CD4-positive, alpha-beta memory T cell (primary cell): Measurements from ENCODE around the gene MYO3A. TPM values are rescaled to one million over a fixed set of nuclear protein-coding genes. Genes with fewer than 3 reads are reported as not detected.
A peak's percentile ranks its signal among the peaks of the same experiment; 100 is the strongest.

Source experiments
- CTCF ChIA-PET: fragments of 350-600 bp; sonication (Branson Sonifier 250); formaldehyde crosslinking; loops from one replicate; lab custom pipeline; 2021; ENCODE audit warnings: inconsistent platforms; ENCODE audit not compliant: partially characterized antibody; lab: Charles Lee
- POLR2A ChIA-PET: fragments of 350-600 bp; sonication (Branson Sonifier 250); formaldehyde crosslinking; loops from one replicate; lab custom pipeline; 2021; ENCODE audit not compliant: partially characterized antibody; lab: Charles Lee
- DNase-seq, 5 donors: peaks; one replicate each; pipeline versions ENCODE4 v3.0.0 to v3.0.0-alpha.2; 2020 to 2022; ENCODE audit warnings: mixed read lengths in 1 of 5
- H3K27ac ChIP-seq: one replicate; pipeline ENCODE4 v1.7.0; 2013; ENCODE audit warnings: low read depth, low read length
- H3K27me3 ChIP-seq: 2 replicates; pipeline ENCODE4 v1.7.0; 2013; ENCODE audit warnings: mild to moderate bottlenecking, low read length, moderate library complexity; ENCODE audit not compliant: insufficient read depth
- H3K36me3 ChIP-seq: 2 replicates; pipeline ENCODE4 v1.7.0; 2013; ENCODE audit warnings: mild to moderate bottlenecking, low read length, moderate library complexity; ENCODE audit not compliant: insufficient read depth
- H3K4me1 ChIP-seq: 2 replicates; pipeline ENCODE4 v1.7.0; 2013; ENCODE audit warnings: mild to moderate bottlenecking, low read length, moderate library complexity; ENCODE audit not compliant: insufficient read depth
- H3K4me3 ChIP-seq, 2 donors: one replicate each; pipeline ENCODE4 v1.7.0; 2013; ENCODE audit warnings: low read length in 2 of 2, mild to moderate bottlenecking in 1 of 2
- H3K9me3 ChIP-seq, 2 donors: one replicate each; pipeline ENCODE4 v1.7.0; 2013; ENCODE audit warnings: low read length in 2 of 2, control low read depth in 1 of 2; ENCODE audit not compliant: control insufficient read depth in 1 of 2
- H3K27ac Mint-ChIP-seq, 7 donors: one replicate each; pipeline ENCODE4 v1.8.0; 2020 to 2021; ENCODE audit warnings: mixed read lengths in 7 of 7, mild to moderate bottlenecking in 6 of 7, inconsistent platforms in 3 of 7, moderate library complexity in 3 of 7
- H3K27me3 Mint-ChIP-seq, 2 donors: one replicate each; pipeline ENCODE4 v1.8.0; 2020 to 2021; ENCODE audit warnings: mixed read lengths in 2 of 2
- H3K36me3 Mint-ChIP-seq, 2 donors: one replicate each; pipeline ENCODE4 v1.8.0; 2020 to 2021; ENCODE audit warnings: mixed read lengths in 2 of 2, inconsistent platforms in 1 of 2, mild to moderate bottlenecking in 1 of 2
- H3K4me1 Mint-ChIP-seq, 4 donors: one replicate each; pipeline ENCODE4 v1.8.0; 2020 to 2021; ENCODE audit warnings: mixed read lengths in 4 of 4, mild to moderate bottlenecking in 1 of 4
- H3K4me3 Mint-ChIP-seq, 8 donors: one replicate each; pipeline ENCODE4 v1.8.0; 2020 to 2021; ENCODE audit warnings: mixed read lengths in 8 of 8, mild to moderate bottlenecking in 7 of 8, moderate library complexity in 6 of 8, inconsistent platforms in 3 of 8
- H3K9me3 Mint-ChIP-seq, 8 donors: one replicate each; pipeline ENCODE4 v1.8.0; 2020 to 2021; ENCODE audit warnings: mixed read lengths in 8 of 8, mild to moderate bottlenecking in 5 of 8, inconsistent platforms in 3 of 8, moderate library complexity in 1 of 8
- intact Hi-C: fragments of 100-400 bp; cut with micrococcal nuclease; formaldehyde crosslinking; loops from one replicate; pipeline ENCODE4 v1.15.1; 2023
- polyA plus RNA-seq, 2 donors: library from polyadenylated mRNA; unstranded; fragments of 300-500 nt; fragmentation: Illumina TruSeq; gene quantifications; one replicate each; pipeline ENCODE4 v1.2.3, GENCODE V29; 2021
- total RNA-seq, 2 experiments: library from RNA; stranded (reverse); gene quantifications; one replicate each; pipeline ENCODE4 v1.2.3, GENCODE V29; 2021

Gene MYO3A
- total and polyA plus RNA-seq, 4 experiments from 2014 or later, result not detected

- Mint-ChIP-seq H3K4me3 (no peak overlapping the region), H3K4me1 (no peaks in the 10 kb centered on the region), H3K36me3 (no peaks in the 10 kb centered on the region), H3K27me3 (peaks cover 9 to 11% of the 10 kb centered on the region in 2 donors), H3K9me3 (no peaks in the 10 kb centered on the region), H3K27ac (no peak overlapping the region)
- Histone ChIP-seq H3K27me3 (no peaks in the 10 kb centered on the region), H3K36me3 (no peaks in the 10 kb centered on the region), H3K9me3 (no peaks in the 10 kb centered on the region), H3K4me3 (no peak overlapping the region), H3K4me1 (no peaks in the 10 kb centered on the region), H3K27ac (no peak overlapping the region)
- ChIA-PET POLR2A (no interaction called here), CTCF (no interaction called here)
- intact Hi-C loops, result no loop called here
- DNase-seq, result no peak
Observed at GRCh38 chr10:26251925-26252324, 317.9 kb downstream of the MYO3A start.

GRCh38 chr10:26254616-26255015 lies 320.6 kb downstream of the MYO3A start:
- H3K27ac Mint-ChIP-seq, result peak overlapping the region in 1 of 7 donors; percentile 37
- no peaks in the 10 kb centered on the region for H3K4me1 Mint-ChIP-seq
- no peak overlapping the region for H3K4me3 Mint-ChIP-seq
- Histone ChIP-seq H3K4me1 (no peaks in the 10 kb centered on the region), H3K4me3 (no peak overlapping the region), H3K27ac (no peak overlapping the region), H3K27me3 (no peaks in the 10 kb centered on the region), H3K36me3 (no peaks in the 10 kb centered on the region), H3K9me3 (no peaks in the 10 kb centered on the region)
- no peaks in the 10 kb centered on the region for H3K36me3 Mint-ChIP-seq
- intact Hi-C loops, result no loop called here
- H3K27me3 Mint-ChIP-seq, result peaks cover 11 to 14% of the 10 kb centered on the region in 2 donors
- ChIA-PET POLR2A (no interaction called here), CTCF (no interaction called here)
- DNase-seq, result no peak
- H3K9me3 Mint-ChIP-seq, result no peaks in the 10 kb centered on the region

GRCh38 chr10:26259341-26259740 lies 325.3 kb downstream of the MYO3A start:
- Mint-ChIP-seq H3K36me3 (no peaks in the 10 kb centered on the region), H3K27ac (no peak overlapping the region), H3K4me1 (no peaks in the 10 kb centered on the region), H3K9me3 (no peaks in the 10 kb centered on the region), H3K27me3 (peaks cover 12 to 21% of the 10 kb centered on the region in 2 donors), H3K4me3 (no peak overlapping the region)
- Histone ChIP-seq H3K4me3 (no peak overlapping the region), H3K9me3 (no peaks in the 10 kb centered on the region), H3K4me1 (no peaks in the 10 kb centered on the region), H3K27ac (no peak overlapping the region), H3K36me3 (no peaks in the 10 kb centered on the region), H3K27me3 (peaks cover 5% of the 10 kb centered on the region)
- no peak for DNase-seq
- ChIA-PET CTCF (no interaction called here), POLR2A (no interaction called here)
- intact Hi-C loops, result no loop called here
